NB4 (cell line): ENCODE results near the gene UTP11.
A peak's percentile ranks its signal among the peaks of the same experiment; 100 is the strongest.

Experiments
- DNase-seq: peaks from one replicate; pipeline ENCODE4 v3.0.0; 2010; ENCODE audit warnings: low read depth
- H3K4me3 ChIP-seq: one replicate; pipeline ENCODE4 v1.5.1; 2011; ENCODE audit warnings: mild to moderate bottlenecking, low read depth, low read length, moderate library complexity
- CTCF ChIP-seq: IDR thresholded peaks from one replicate; pipeline ENCODE4 v1.5.1; 2012; ENCODE audit warnings: low read depth, low read length
- MAX ChIP-seq: IDR thresholded peaks from 2 replicates; pipeline ENCODE4 v1.6.1; 2011; ENCODE audit warnings: low read depth, low read length
- MYC ChIP-seq: IDR thresholded peaks from 2 replicates; pipeline ENCODE4 v1.6.1; 2011; ENCODE audit warnings: low read depth, low read length
- POLR2A ChIP-seq: IDR thresholded peaks from 2 replicates; pipeline ENCODE4 v1.6.1; 2011; ENCODE audit warnings: mild to moderate bottlenecking; ENCODE audit not compliant: insufficient read length; ENCODE audit errors: extremely low read depth

UTP11 gene

GRCh38 chr1:37997256-37998088 is 15.1 kb upstream of the UTP11 start:
- TF ChIP-seq POLR2A: no peak
- TF ChIP-seq MYC: no peak
- TF ChIP-seq MAX: no peak
- TF ChIP-seq CTCF: no peak
- H3K4me3 ChIP-seq: no peak overlapping the region
- no peak for DNase-seq

- no peak for TF ChIP-seq POLR2A
- no peak for TF ChIP-seq MYC
- no peak for TF ChIP-seq CTCF
- TF ChIP-seq MAX: no peak
- no peak for DNase-seq
- H3K4me3 ChIP-seq: no peak overlapping the region
Measured at GRCh38 chr1:37998089-37998808, 14.3 kb upstream of the UTP11 start.

GRCh38 chr1:37998913-37999429 is 13.6 kb upstream of the UTP11 start:
- no peak for DNase-seq
- H3K4me3 ChIP-seq: peak overlapping the region; percentile 45
- TF ChIP-seq CTCF (no peak), MAX (no peak), MYC (no peak), POLR2A (no peak)

- TF ChIP-seq MYC (peak; percentile 45; the same call in 1 of the 2 replicates), CTCF (no peak)
- peak; percentile 88 for DNase-seq
- H3K4me3 ChIP-seq: peak overlapping the region; percentile 45
Measured at GRCh38 chr1:37999430-38000232, 12.9 kb upstream of the UTP11 start.

- peak overlapping the region; percentile 45 for H3K4me3 ChIP-seq
- no peak for DNase-seq
Measured at GRCh38 chr1:38000233-38000528, 12.4 kb upstream of the UTP11 start.

More at GRCh38 chr1:38000233-38000528, 12.4 kb upstream of the UTP11 start:
- TF ChIP-seq POLR2A: no peak
- no peak for TF ChIP-seq CTCF
- no peak for TF ChIP-seq MYC
- TF ChIP-seq MAX: no peak
